Epithelial cell of prostate (primary cell): ENCODE data around the gene PGAP2.
"Not testable (repeated sequence)": the region's sequence is repeated elsewhere in the genome, so short reads cannot be mapped to it uniquely, and the experiment has no call there.

Experiments used
- DNase-seq: peaks from one replicate; pipeline ENCODE4 v3.0.0-alpha.2; 2011; ENCODE audit warnings: low read depth, low spot score
- H3K27ac ChIP-seq: fragments of 450-650 bp; 2 replicates; pipeline ENCODE4 v1.5.1; 2017; ENCODE audit warnings: mild to moderate bottlenecking

The PGAP2 gene

DNA sequence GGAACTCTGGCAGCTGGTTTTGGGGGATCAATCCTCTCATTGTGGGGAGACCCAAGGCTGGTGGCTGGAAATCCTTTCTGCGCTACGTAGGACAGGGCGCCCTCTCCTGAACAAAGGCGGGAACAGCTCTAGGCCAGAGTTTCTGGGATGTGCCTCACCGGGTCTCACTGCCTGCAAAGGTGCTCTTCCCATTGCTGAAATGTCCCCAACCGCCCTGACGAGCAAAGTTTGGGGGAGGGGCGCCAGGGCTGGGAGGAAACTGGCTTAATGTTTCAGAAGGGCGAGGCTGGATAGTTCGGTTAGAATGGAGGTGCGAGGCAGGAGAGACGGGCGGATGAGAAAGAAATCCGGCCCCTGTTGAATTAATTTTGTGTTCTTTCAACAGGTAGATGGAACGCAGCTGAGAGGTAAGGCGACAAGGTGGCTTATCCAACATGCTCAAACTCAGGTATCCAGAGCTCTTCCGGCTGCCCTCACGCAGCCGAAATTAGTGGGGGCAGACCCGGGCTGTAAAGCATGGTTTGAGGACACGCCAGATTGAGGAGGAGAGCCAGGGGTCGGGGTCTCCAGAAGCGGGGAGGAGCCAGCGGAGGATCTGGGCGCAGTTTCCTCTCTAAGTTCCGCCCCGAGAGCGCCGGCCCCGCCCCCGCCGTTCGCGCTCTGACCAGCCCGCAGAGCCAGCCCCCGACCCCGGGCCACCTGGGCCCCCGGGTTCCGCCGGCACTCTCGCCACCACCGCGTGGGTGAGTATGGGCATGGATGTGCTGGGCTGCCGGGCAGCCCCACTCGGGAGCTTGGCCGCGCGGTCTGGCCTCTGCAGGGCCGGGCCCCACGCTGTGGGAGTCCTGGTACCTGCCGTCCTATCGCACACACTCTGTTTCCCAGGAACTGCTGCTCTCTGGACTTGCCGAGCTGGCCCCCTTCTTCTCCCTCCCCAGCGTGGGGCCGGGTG lies at the start of gene PGAP2:
Gene PGAP2, plus strand, starts transcription at position 652 of the 952 bp plus-strand sequence. CDS start 2,700 bp downstream, outside the sequence.
- DNase-seq, result peak; percentile 16
- H3K27ac ChIP-seq, result peak within 1 kb of the TSS; percentile 64

DNA sequence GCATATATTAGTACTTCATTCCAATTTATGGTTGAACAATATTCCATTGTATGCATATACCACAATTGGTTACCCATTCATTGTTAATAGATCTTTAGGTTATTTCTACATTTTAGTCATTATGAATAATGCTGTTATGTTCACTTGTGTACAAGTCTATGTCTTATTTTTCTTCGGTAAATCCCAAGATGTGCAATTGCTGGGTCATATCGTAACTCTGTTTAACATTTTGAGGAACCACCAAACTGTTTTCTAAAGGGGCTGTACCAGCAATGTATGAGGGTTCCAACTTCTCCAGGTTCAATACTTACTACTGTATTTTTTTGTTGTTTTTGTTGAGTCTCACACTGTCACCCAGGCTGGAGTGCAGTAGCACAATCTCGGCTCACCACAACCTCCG lies 44.1 kb upstream of the PGAP2 start:
- DNase-seq, result no peak
- H3K27ac ChIP-seq, result no peak overlapping the region

DNA sequence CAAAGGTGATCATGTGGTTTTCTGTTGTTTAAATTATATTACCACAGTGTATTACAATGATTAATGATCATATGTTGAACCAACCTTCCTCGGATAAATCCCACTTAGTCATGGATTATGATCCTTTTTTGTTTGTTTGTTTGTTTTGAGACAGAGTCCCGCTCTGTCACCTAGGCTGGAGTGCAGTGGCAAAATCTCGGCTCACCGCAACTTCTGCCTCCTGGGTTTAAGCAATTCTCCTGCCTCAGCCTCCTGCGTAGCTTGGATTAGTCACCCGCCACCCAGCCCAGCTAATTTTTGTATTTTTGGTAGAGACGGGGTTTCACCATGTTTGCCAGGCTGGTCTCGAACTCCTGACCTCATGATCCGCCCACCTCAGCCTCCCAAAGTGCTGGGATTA lies 41.5 kb upstream of the PGAP2 start:
- DNase-seq, H3K27ac ChIP-seq: not testable (repeated sequence)

DNA sequence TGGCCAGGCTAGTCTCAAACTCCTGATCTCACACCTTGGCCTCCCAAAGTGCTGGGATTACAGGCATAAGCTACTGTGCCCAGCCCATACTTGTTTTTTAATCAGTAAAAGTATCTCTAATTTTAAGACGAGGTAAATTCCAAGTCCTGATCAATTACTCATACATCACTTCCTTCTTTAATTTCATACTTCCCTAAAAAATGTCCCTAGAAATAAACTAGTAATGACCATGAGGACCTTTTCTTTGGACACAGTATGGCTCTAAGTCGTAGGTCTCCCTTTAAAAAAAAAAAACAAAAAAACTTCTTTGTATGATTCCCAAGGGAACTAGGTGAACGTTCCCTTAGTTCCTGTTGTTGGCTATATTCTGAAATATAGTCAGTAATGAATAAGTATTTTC lies 40.8 kb upstream of the PGAP2 start:
- DNase-seq, result no peak
- no peak overlapping the region for H3K27ac ChIP-seq

DNA sequence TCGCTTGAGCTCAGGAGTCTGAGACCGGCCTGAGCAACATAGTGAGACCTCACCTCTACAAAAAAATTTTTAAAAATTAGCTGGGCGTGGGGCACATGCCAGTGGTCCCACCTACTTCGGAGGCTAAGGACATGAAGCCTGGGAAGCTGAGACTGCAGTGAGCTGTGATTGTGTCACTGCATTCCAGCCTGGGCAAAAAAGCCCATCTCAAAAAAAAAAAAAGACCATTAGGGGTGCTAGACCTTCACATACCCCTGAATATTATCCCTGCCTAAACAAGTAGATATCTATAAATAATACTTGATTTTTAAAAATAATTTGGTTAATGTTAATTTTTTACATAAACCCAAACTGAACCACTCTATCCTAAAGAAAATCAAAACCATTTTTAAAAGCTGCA lies 35.2 kb upstream of the PGAP2 start:
- no peak overlapping the region for H3K27ac ChIP-seq
- no peak for DNase-seq

DNA sequence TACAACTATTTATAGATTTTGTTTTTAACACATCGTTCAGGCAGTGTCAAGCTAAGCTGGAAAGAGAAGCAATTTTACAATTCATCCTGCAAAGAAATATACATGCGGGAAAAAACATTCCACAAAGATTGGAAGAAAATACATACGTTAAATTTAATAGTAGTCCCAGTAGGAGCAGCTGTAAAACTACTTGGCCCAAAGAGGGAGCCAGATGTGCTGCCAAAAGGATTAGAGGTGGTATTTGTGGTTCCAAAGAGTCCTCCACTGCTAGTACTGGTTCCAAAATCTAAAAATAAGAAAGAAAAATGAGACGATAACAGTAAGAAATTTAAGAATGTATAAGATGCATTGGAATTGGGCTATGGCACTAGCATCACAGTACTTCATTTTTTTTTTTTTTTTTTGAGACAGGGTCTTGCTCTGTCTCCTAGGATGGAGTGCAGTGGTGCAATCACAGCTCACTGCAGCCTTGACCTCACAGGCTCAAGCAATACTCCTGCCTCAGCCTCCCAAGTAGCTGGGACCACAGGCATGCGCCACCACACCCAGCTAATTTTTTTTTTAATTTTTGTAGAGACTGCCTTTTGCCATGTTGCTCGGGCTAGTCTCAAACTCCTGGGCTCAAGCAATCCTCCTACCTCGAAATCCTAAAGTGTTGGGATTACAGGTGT lies 32.5 kb upstream of the PGAP2 start:
- no peak for DNase-seq
- H3K27ac ChIP-seq, result no peak overlapping the region

DNA sequence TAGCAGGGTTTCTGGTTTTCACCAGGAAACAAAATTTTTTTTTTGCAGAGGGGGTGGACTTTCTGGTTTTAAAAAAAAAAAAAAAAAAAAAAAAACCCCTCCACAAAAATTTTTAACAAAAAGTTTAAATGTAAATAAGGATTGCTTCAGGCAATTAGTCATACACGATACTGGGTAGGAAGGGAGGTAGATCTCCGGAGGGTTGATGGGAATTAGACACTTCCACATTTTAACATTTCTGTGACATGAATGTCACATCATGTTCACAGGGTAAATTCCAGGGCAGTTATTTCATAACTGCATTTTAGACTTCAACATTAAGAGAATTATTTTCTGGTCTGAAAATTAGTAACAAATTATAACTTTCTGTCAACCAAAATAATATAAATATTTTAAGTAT lies 26.9 kb upstream of the PGAP2 start:
- peak; percentile 3 for DNase-seq
- peak overlapping the region; percentile 28 for H3K27ac ChIP-seq

- peak overlapping the region; percentile 28 for H3K27ac ChIP-seq
- DNase-seq, result no peak
These were observed 25.4 kb upstream of the PGAP2 start for GRCh38 chr11:3782963-3783362.

GRCh38 chr11:3783611-3784010 lies 24.7 kb upstream of the PGAP2 start:
- H3K27ac ChIP-seq, result peak overlapping the region; percentile 28
- DNase-seq, result no peak

DNA sequence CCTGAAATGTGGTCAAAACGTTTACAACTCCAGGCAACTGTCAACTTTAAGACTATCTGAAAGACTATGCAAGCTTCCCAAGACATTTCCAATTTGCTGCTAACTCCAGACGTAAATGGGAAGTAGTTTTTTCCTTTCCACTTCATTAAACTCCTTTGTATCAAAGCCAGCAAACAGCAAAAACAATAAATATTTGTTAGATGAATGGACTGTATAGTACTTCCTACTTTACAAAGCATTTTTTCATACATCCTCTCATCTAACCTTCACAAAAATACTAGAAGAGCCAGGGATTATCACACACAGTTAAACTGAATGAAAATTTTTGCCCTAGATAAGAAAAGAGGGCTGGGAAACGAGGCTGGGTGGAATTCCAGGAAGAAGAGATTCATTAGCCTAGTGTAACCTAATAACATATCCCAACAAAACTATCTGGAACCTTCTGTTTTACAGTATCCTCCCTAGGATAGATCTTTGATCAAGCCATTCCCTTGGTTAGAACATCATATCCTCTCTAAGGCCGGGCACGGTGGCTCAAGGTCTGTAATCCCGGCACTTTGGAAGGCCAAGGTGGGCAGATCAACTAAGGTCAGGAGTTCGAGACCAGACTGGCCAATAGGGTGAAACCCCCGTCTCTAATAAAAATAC lies 21.5 kb upstream of the PGAP2 start:
- H3K27ac ChIP-seq, result peak overlapping the region; percentile 7

DNA sequence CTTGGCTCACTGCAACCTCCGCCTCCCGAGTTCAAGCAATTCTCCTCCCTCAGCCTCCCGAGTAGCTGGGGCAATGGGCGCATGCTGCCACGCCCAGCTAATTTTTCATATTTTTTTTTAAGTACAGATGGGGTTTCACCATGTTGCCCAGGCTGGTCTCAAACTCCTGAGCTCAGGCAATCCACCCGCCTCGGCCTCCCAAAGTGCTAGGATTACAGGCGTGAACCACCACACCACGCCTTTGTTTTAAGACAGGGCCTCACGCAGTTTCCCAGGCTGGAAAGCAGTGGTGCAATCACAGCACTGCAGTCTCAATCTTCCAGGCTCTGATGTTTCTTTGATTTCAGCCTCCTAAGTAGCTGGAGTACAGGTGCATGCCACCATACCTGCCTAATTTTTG lies 14.0 kb upstream of the PGAP2 start:
- H3K27ac ChIP-seq, result not testable (repeated sequence)

More for the DNA sequence above, 21.5 kb upstream of the PGAP2 start:
- no peak for DNase-seq

DNA sequence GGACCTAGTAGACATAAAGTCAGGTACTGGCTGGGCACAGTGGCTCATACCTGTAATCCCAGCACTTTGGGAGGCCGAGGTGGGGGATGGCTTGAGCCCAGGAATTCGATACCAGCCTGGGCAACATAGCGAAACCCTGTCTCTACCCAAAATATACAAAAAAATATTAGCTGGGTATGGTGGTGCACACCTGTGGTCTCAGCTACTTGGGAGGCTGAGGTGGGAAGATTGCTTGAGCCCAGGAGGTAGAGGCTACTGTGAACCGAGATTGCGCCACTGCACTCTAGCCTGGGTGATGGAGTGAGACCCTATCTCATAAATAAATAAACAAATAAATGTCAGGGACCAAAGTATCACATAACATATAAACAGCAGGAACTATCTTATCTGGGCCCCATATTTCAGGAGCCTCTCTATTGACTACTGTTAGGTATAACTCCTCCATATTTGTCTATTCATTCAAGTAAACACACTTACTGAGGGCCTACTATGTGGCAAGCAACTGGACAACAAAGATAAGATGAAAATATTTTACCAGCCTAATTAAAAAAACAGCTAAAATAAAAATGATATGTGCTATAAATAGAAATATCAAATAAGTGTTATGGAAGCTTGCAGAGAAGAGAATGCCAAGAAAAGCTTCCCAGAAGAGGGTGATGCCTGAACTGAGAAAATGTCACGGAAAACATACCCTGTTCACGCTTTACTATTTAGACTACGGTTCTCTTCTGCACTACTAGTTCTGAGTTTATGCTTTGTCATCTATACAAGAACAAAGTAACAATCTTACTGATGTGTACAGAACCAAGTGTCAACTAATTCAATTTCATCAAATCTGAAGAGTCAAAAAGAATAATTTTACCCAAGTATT lies 13.0 kb upstream of the PGAP2 start:
- H3K27ac ChIP-seq, result no peak overlapping the region

More for the DNA sequence above, 14.0 kb upstream of the PGAP2 start:
- not testable (repeated sequence) for DNase-seq

GRCh38 chr11:3796002-3796311 lies 12.4 kb upstream of the PGAP2 start:
- H3K27ac ChIP-seq, result no peak overlapping the region
- DNase-seq, result no peak

More for the DNA sequence above, 13.0 kb upstream of the PGAP2 start:
- no peak for DNase-seq

DNA sequence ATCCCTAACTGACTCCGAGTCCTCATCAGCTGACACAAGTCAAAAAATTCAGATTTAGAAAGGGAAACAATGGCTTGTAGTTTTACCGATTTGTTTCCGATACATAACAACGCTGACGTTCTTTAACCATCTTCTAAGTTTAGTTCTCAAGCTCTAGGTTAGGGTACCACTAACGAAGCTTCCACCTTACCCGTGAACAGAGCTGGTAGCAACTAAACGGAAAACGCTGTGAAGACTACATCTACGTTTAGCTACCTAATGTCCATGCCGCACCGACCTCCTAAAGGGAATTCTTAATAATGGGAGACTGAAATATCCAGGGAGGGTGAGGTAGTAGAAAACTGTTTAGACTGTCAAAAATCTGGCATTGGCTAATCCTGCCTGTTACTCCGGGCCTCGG lies 12.0 kb upstream of the PGAP2 start:
- peak overlapping the region; percentile 81 for H3K27ac ChIP-seq

GRCh38 chr11:3796801-3797328 lies 11.5 kb upstream of the PGAP2 start:
- peak overlapping the region; percentile 81 for H3K27ac ChIP-seq
- no peak for DNase-seq

More for the DNA sequence above, 12.0 kb upstream of the PGAP2 start:
- DNase-seq, result no peak

DNA sequence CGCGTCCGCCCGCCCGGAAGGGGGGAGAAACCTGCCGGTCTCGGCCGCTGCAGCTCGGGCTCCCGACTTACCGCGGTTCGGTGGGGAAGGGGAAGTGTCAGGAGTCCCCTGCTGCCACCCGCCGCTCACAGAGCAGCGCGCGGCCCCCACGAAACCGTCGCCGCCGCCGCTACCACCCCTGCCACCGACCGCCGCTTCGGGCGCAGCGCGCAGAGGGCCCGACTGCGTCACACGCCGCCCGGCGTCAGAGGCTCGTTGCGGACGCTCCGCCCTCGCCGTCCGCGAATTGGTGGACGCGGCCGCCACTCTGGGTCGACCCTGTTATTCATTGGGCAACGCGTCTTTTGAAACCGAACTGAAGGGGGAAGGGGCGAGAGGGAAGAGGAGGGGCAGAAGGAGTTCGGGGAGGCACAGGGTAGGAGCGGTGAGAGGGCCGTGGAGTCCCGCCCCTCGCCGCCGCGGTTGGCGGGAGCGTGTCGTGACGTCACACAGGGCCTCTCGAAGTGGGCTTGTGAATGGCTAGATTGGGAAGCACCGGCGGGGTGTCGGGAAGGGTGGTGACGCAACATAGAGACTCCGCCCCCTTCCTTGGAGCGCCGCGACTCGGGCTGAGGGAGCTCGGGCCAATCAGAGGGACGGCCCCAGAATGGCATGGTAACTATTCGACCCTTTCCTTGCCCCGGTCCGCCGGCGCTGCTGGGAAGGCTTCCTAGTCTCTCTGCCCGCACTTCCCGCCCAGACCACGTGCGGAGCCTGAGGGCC lies 10.8 kb upstream of the PGAP2 start, which contains the start of gene NUP98:
Gene NUP98, minus strand, starts transcription at position 226 of the 762 bp plus-strand sequence. CDS start 15,437 bp downstream, outside the sequence.
- H3K27ac ChIP-seq, result peak within 1 kb of the TSS; percentile 81
- peak; percentile 99 for DNase-seq

- no peak overlapping the region for H3K27ac ChIP-seq
- DNase-seq, result no peak
These were observed 9.2 kb upstream of the PGAP2 start for GRCh38 chr11:3799143-3799542.

DNA sequence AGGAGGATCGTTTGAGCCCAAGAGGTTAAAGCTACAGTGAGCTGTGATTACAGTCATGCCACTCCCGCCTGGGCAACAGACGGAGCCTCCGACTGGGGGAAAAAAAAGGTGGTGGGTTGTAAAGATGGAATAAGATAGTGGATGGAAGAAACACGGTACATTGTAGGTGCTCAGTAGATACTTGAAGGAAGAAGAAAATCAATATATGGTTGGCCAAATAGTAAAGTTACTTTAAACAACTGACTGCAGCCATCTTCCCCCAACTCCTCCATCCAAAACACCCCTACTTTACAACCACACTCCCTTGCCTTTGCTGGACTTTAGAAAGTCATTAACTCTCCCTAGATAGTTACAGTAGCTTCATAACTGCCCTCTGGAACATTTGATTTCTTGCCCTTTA lies 8.5 kb upstream of the PGAP2 start:
- no peak overlapping the region for H3K27ac ChIP-seq
- no peak for DNase-seq
